GM19452 (cell line): ENCODE data around the gene TMEM184A.

ENCODE experiments used
- ATAC-seq: cut with Tn5 transposase; IDR thresholded peaks from one replicate; pipeline ENCODE4 v1.9.1; 2021; ENCODE audit not compliant: unreplicated experiment

Gene TMEM184A

DNA sequence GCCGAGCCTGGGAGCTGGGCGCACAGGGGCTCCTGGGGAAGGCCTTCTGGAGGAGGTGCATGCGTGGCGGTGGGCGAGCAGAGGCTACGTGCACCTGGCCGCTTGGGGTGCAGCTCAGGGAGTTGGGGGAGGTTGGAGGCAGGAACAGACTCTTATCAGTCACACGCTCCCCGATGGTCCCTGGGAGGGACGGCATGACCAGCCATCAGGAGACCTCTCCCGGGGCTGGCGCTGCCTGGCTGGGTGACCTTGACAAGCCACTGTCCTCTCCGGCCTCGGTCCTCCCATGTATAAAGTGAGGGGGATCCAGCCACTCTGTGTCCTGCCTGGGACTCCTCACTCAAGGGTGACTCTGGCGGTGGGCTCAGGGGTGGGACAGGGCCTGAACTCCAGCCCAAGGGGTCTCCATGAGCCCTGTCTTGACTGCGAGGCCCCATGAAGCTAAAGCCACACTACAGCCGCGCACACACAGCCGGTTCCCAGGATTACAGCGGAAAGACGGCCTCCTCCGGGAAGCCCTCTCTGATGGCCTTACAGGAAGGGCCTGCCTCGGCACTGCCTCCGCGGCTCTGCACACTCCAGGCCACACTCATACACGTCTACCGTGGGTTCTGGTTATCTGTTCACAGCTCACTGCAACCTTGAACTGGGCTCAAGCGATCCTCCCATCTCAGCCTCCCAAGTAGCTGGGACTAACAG, 2.3 kb downstream of the TMEM184A start:
- ATAC-seq, result no peak

DNA sequence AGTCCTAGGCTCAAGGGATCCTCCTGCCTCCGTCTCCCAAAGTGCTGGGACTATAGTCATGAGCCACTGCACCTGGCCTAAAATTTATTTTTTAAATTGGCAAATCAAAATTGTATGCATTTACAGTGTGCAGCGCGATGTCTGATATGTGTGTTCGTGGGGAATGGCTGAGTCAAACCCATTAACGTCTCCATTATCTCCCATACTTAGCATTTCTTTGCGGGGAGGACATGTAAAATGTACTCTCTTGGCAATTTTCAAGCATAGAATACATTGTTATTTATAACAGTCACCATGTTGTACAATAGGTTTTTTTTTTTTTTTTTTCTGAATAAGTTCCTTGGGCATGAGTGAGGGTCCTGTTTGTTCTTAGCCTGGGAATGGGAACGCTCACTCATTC, 3.8 kb downstream of the TMEM184A start:
- no peak for ATAC-seq

DNA sequence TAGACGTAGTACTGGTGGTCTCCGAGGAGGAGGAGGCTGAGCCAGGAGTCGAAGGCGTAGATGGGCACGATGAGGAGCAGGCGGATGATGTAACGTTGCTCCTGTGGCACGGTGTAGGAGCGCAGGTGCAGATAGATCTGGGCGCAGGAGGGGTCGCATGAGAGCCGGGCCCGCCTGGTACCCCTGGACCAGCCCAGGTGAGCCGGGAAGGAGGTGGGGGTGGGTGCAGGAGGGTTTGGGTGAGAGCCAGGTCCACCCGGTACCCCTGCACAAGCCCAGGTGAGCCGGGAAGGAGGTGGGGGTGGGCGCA, 5.2 kb downstream of the TMEM184A start:
- no peak for ATAC-seq

DNA sequence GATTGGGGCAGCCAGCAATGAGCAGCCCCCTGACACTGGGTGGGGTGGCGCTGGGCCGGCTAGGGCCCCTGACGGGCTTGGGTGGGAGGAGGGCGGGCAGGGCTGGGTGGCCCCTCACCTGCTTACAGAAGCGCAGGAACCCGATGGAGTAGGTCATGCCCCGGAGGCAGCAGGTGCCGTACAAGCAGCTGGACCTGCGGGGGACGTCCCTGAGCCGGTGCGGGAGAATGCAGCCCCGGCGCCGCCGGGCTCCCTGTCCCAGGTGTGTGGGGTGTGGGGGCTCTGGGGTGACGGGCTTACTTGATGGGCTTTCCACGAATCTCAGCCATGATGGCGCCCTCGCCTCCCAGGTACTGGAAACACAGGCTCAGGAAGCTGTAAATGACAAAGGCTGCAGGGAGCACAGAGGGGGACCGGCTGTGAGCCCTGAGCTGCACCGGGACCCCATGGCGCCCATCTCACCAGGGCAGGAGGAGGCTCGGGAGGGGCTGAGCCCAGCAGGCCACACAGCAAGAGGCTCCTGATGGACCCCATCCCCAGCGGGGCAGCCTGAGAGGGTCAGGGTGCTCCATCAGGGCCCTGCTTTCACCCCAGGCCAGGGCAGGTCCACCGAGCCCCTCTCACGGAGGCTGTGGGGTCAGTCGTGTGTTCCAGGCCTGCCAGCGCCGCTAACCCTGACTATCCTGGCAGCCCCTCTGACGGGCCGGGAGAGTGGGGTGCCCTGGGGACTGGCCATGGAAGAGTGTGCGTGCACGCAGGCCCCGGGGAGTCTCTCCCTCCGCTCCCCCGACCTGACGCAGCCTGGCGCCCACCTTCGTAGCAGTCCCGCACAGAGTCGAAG, 5.8 kb downstream of the TMEM184A start:
- ATAC-seq, result no peak

DNA sequence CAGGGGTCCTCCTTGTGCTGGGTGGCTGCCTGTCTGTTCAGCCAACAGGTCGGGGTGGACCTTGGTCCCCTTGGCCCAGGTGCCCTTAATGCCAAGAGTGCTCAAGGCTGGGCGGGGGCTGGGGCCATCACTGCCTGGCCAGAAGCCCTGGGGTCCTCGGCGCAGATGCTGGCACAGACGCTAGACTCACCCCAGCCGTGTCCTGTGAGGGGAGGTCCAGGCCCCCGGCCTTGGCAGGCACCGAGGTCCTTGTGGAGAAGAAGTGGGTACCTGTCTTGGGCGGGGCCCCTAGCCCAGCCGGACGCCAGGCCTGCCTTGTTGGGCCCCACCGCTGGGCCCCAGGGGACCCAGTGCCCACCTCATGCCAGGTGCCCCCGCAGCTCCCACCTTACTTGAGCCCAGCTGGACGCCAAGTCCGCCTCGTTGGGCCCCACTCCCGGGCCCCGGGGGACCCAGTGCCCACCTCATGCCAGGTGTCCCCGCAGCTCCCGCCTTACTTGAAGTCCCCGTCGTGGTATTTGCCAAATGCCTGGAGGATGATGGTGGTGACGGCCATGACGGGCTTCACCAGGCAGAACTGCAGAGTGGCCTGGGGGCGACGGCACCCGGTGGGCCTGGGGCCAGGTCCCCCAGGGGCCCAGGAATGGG, 6.5 kb downstream of the TMEM184A start:
- no peak for ATAC-seq

DNA sequence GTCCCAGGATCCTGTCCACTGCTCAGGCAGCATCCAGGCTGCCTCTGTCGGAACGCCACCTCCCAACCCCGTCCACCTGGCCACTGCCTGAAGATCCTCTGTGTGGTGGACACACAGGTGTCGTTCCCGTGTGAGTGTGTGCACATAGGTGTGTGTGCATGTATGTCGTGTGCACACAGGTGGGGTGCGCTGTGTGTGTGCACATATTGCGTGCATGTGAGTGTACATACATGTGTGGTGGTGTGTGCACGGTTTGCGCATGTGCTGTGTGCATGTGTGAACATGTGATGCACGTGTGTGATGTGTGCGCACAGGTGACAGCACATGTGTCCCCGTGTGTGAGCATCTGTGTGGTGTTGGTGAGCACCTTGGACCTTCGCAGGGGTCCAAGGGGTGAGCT, 7.1 kb downstream of the TMEM184A start:
- ATAC-seq, result no peak

DNA sequence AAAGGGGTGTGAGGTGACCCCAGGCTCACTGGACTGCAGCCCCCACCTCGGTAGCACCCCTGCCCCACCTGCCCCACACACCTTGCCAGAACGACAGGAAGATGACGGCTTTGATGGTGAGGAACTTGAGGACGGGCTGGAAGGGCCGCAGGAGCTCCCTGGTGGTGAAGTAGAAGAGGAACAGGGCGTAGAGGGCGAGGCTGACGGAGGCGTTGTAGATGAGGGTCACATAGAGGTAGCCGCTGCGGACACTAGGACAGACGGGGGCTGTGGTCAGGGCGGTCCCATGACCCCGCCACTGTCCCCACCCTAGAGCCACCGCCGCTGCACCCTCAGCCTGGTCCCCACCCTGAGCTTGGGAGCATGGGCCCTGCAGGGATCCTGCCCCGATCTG, 7.6 kb downstream of the TMEM184A start:
- ATAC-seq, result no peak

DNA sequence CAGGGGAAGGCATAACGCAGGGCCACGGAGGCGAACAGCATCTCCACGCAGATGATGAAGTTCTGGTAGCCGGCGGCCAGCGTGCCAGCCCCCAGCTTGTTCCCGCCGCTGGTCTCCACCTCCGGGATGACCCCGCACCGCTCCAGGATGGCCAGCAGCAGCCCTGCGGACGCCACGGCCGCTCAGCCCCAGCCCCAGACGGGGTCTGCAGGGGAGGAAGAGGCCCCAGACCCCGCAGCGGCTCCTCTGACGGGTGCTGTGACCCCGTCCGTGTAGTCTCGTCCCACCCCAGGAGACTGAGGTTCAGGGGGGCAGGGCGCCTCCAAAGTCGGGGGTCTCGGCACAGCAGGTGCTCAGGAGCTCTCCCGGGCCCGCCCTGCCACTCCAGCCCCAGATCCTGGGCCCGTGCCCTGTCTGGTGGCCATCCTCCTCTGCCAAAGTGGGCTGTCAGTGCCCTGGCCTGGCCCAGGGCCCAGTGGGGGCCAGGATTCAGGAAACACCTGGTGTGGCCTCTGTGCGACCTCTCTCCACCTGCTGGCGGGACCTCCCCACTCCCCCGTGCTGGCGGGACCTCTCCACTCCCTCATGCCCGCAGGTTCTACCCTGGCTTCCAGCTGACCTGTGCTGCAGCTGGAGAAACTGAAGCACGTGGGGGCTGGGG, 8.1 kb downstream of the TMEM184A start:
- no peak for ATAC-seq

DNA sequence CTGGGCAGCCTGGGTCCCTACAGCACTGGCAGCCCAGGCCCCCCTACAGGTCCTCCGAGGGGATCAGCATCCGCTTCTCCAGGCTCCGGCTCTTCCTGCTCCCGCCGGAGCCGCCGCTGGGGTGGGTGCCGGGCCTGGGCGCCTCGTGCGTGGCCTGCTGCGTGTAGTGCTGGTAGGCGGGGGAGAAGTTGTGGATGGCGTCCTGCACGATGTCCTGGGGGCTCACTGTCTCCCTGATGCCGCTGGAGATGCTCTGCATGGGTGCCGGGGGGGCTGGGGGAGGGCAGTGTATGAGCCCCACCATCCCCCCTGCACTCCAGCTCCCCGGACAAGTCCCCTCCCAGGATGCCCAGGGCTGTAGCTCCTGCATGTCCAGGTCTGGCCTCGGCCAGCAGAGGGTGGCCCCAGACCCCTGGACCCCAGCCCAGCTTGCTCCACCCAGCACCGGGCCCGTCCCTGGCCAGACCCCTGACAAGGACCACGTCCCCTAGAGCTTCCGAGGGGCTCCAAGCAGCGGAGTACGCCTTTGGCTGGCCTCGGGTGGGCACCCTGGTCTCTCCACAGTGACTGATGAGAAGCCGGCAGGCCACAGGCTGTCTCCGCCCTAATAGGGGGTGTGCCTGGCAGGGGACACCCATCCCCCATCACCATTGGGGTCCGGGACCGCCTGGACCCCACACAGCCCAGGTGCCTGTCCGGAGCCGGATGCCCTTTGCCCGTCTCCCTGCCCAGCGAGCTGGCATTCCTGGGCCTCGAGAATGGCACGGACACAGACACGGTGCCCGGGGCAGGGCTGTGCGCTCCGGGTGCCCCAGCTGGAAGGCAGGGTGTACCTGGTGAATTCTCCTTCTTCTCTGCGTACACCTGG, 8.9 kb downstream of the TMEM184A start:
- ATAC-seq, result no peak

DNA sequence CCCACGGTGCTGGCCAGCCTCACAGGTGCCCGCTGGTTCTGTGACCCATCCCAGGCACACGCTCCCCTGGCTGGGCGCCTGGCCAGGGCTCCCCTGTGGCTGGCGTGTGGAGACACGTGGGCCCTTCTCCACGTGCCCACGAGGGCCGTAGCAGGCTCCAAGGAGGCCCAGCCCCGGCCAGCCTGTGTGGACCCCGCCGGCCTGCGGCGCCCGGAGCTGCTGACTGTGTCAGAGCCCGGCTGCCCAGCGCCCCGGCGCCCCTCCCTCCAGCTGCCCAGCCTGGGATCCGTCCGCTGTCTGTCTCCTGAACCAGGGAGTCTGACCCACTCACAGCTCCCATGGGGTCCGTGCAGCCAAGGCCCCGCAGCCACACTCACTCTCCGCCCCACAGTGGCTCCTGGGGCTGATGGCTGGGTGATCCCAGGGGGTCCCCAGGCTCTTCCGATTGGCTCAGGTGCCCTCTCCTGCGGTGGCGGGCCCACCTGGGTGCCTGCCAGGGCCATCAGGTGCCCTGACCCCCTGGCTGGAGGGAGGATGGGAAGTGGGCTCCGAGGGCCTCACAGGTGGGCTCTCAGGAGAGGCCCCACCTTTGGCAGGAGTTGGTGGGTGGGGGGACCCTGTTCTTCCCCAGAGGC, 9.6 kb downstream of the TMEM184A start:
- no peak for ATAC-seq

DNA sequence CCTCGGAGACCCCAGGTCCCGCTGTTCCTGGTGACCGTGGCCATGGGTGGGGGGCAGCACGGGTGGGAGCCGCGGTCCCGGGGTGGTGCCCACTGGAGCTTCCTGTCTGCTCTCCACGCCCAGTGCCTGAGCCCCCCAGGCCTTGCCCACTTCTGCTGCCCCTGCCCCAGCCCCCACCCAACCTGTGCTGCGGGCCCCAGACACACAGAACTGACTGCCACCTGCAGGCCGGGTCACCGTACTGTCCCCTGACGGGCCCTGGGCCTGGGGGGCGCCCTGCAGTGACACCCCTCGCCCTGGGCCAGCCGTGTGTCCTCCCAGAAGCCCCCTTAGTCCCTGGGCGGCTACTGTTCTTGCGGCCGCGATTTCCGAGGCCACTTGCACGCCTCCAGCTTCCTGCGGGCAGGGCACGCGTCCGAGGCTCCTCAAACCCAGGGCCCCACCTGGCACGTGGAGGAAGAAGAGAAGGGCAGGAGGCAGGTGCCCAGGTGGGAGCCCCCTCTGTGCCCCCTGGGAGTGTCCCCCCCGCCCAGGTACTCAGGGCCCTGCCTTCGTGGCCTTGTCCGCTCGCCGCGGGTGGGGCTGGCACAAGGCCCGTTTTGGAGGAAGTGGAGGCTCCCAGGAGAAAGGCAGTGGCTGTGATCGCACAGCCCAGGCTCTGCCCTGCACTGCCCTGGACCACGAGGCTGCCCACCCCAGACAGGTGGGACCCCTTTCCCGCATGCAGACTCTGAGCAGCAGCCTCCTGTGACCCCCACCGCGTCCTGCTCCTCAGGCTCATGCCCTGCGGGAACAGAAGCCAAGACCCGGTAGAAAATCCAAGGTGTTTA, 10.4 kb downstream of the TMEM184A start:
- no peak for ATAC-seq

DNA sequence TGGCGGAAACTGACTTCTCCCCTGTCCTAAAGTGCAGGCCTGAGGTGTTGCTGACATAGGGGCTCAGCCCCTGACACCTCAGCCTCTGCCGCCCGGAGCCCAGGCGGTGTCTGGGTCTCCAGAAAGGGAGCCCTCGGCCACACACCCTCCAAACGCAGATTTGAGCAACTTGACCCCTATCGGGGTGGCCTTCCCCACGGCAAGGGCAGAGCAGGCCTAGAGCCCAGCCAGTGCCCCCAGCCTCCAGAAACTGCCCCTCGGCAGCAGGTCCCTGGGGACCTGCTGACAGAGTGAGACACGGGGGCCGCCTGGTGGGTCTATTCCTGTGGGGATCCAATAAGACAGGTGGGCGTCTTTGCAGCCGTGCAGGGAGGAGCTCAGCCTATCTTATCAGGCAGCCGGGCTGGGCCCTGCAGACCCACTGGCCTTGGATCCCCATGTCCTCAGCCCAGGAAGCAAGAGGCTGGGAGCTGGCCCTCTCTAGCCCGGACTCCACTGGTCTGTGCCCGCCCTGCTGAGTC, 11.0 kb downstream of the TMEM184A start:
- ATAC-seq, result no peak

DNA sequence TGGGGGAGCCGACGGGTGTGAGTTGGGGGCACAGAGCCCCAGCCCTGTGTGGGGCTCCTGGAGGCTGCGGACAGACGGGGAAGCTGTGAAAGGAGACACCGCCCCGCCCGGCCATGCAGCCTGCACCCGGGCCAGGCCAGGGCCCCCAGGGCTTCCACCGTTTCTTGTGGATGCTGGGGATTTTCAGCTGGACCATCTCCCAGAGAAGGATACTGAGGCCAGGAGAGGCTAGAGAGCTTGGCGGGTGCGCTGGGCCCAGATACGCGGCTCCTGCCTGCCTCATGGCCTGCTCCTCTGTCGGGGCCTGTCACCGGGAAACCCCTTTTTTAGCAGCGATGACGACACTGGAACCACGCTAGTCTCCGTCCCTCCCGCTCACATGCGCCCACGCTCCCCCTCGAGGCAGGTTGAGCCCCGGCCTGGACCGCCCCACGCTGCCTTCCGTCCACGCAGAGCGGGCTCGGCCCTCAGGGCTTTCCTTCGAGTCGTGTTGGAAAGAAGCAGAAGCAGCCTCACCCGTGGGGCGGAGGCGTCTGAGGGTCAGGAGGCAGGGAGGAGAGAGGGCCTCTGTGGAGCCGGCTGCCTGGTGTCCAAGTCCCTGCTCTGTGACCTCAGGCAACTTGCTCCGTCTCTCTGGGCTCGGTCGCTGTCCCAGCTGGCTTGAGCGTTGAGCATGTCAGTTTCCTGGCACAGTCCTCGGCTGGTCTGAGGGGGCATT, 11.7 kb downstream of the TMEM184A start:
- ATAC-seq, result no peak

DNA sequence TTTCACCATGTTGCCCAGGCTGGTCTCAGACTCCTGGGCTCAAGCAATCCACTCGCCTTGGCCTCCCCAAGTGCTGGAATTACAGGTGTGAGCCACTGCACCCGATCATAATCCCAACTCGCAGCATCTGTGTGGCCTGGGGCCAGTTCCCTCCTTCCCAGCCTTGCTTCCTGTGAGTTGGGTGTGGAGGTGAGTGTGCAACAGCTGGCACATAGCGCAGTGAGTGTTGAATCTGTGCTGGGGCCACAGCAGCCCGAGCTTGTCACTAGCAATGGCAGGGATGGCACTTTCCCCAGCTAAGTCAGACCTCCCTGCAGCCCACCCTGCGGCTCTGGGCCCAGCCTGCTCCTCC, 12.2 kb downstream of the TMEM184A start:
- ATAC-seq, result no peak

DNA sequence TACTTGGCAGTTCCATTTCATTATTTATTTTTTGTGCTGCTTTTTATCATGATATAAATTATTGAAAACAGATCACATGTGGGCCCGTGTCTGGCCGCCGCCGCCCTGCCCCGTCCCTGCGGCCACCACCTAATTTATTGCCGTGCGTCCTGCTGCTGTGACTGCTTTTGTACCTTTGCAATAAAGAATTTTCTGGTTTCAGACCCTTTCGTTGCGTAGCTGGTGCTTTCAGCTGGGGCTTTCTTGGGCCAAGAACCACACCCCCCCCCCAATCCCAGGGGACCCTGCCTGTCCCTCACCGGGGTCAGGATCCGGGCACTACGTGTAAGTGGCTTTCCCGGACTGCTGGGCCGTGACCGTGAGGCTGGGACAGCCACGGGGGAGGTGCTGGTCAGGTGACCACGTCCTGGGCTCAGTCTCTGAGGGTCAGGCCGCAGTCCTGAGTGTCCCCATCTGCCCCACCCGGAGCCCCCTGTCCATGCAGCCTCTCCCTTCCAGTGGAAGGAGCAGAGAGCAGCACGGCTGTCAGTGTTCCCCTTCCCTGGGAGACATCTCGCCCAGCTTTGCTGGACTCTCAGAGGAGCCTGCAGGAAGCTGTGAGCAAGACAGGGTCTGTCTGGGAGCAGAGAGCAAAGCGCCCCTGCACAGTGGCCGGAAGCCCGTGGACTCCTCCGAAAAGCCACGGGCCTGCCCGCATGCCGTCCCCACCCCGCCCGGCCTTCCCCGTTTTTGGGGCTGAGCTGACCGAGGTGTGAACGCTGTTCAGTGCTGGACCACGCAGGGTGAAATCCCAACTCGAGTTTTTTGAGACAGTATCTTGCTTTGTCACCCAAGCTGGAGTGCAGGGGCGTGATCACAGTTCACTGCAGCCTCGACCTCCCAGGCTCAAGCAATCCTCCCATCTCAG, 12.9 kb downstream of the TMEM184A start:
- no peak for ATAC-seq

DNA sequence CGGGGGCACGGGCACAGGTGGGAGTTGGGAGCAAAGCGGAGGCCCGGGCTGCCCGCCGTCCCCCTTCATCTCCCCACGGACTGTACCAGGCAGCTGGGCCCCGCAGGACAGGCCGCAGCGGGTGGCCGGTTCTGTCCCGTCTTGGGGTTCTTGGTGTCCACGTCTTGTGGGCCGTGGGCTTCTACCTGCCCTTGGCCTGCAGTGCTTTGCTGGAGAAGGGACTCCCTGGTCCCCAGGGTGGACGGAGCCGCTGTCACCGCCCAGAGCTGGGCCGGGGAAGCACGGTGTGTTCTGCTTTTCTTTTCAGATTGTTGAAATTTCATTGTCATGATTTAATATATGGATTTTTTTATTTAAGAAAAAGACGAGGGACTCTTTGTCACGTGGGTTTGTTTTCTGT, 13.7 kb downstream of the TMEM184A start:
- ATAC-seq, result no peak

DNA sequence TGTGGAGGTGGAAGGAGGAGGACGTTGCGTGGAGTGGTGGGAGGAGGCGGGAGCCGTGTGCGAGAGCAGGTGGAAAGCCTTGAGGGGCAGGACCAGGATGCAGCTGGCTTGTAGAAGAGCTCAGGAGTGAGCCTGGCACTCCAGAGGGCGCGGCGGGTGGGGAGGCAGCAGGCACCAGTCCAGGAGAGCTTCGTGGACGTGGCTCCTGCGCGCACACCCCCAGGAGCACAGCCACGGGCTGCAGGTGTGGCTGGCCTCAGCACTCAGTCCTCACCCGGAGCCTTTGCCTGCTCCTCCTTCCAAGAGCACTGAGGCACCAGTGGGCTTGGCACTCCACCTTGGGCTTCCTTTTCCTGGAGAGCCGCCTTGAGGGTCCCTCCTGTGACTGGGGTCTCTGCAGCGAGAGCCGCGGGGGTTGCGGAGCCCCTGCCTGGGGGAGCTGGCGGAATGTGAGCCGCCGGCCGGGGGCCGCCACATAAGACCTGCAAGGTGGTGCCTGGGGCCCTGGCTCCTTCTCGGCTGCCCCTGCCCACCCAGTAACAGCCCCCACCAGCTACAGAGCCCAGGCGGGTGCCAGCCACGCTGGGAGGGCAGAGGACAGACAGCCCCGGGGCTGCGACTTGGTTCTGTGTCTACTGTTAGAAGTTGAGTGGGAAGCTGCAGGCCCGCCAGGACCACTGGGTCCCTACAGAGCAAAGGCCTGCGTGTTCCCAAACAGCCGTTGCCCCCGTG, 14.4 kb downstream of the TMEM184A start:
- ATAC-seq, result no peak
